Measurements from ENCODE around the gene MZB1. TPM values are rescaled to one million over a fixed set of nuclear protein-coding genes. Genes with fewer than 3 reads are reported as not detected.

The MZB1 gene
- total RNA-seq, 6 experiments from 2014 or later, result 0.14 to 0.20 TPM; not detected in 4

GRCh38 chr5:139396691-139397090, 7.0 kb upstream of the MZB1 start:
- TF ChIP-seq CTCF (IDR thresholded peaks at IDR 0.05), result no peak
- Mint-ChIP-seq H3K36me3 (ENCODE audit: low read depth) (peaks cover 3% of the 10 kb centered on the region), H3K27ac (no peak overlapping the region), H3K4me1 (ENCODE audit: low read depth) (peaks cover 9% of the 10 kb centered on the region), H3K27me3 (ENCODE audit: insufficient read depth) (peaks cover 5% of the 10 kb centered on the region), H3K4me3 (no peak overlapping the region), H3K9me3 (peaks cover 2% of the 10 kb centered on the region; the same call in 1 of the 2 replicates)
- DNase-seq, result no peak

DNA sequence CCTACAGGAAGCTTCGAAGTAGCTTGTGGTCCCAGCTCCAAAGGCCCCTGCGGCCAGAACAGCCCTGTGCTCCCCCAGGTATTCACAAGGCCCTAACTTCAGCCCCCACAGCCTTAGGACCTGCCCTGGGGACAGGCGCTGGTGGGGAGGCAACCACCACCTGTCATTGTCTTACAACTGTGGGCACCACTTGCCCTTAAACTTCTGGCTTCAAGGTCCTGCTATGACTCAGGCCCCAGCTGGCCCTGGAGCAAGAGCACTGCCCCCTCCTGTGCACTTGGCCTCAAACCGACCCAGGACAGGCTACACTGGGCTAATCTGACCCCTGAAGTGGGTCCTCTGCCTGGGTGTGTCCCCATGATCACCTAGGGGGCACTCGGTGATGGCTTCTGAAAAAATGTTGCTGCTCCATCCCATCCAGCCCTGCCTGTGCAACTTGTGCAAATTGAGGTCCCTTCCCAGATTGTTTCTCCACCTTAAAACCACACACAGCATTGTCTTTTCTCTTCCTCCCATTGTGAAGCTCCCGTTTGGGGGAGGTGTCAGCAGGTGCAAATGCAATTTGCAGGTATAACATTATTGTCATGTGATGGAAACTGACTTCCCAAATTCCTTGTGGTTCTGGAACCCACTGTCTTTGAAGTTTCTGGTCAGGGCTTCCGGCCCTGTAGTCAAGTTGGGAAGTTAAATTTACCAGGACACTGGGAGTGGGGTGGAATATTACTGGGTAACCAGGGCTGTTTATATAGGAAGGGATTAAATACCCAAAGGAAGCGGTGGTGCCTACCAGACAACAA, 6.3 kb upstream of the MZB1 start:
- Mint-ChIP-seq H3K4me1 (ENCODE audit: low read depth) (peaks cover 16% of the 10 kb centered on the region), H3K4me3 (no peak overlapping the region), H3K27ac (no peak overlapping the region), H3K27me3 (ENCODE audit: insufficient read depth) (peaks cover 6% of the 10 kb centered on the region), H3K9me3 (peaks cover 5% of the 10 kb centered on the region; the same call in 1 of the 2 replicates), H3K36me3 (ENCODE audit: low read depth) (peaks cover 7% of the 10 kb centered on the region)
- no peak for DNase-seq
- TF ChIP-seq CTCF (IDR thresholded peaks at IDR 0.05), result peak; percentile 28; the same call in 1 of the 2 replicates

DNA sequence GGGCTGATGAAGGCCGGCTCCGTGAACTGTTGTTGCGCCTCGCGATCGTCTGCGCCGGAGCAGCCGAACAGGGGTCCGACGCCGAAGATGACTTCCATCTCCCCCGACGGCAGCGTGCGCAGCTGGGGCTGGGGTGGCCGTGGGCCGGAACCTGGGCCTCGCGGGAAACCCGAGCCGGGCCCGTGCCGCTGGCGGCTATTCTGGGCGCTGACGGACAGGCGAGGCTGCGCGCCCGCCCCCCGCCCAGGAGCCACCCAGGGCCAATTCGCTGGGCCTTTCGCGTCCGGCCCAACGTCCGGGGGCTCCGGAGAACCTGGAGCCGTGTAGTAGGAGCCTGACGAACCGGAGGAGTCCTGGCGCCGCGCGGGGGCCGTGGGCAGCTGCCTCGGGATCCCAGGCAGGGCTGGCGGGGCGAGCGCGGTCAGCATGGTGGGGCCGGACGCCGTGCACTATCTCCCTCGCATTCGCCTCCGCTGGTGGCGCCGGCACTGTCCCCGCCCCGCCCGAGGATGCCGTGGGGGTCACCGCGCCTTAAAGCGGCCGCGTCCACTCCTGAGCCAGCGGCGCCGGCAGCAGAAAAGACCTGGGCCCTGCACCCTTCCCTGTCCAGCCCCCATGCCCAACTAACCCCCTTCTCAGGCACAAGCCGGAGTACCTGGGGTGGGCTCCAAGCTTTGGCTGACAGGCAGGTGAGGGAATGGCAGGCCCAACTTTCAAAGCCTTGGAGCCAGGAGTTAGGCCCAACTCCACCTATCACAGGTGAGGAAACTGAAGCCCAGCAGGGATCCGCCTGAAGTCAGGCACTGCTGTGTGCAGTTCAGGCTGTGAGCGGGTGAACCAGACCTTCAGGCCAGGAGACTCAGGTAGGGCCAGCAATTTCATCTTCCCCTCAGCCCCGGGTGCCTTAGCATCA, 5.2 kb upstream of the MZB1 start, which contains the start of gene PROB1:
TSS of gene PROB1 (minus strand) at position 451 of the 913 bp plus-strand sequence. CDS start at position 428, 23 bp downstream.
- no peak for DNase-seq
- H3K27me3 Mint-ChIP-seq (ENCODE audit: insufficient read depth), result peaks cover 6% of the 10 kb centered on the region

DNA sequence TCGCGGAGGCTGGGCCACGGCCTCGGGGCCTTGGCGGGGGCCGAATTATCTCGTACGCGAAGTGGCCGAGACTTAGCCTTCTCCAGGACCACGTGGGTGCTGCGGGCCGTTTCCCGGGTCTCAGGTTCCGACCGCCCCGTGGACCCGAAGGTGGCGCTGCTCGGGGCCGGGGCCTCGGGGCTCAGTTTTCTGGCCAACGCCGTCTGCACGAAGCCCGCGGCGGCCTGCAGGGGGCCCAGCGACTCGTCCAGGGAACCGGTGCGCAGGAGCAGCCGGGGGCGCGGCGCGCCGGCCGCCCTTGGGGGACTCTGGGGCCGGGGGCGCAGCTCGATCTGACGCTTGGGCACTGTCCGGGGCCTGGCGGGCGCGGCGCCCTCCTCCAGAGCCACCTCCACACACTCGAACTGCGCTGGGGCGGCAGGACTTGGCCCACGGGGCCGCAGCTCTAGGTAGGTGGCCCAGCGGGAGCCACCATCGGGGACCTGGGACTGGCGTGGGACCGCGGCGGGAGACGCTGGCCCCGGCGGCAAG, 4.5 kb upstream of the MZB1 start:
- H3K4me3 Mint-ChIP-seq, result no peak overlapping the region; the same call in 1 of the 2 replicates
- DNase-seq, result no peak
- peaks cover 7% of the 10 kb centered on the region for H3K36me3 Mint-ChIP-seq (ENCODE audit: low read depth)
- H3K27ac Mint-ChIP-seq, result no peak overlapping the region; the same call in 1 of the 2 replicates
- peaks cover 27% of the 10 kb centered on the region for H3K4me1 Mint-ChIP-seq (ENCODE audit: low read depth)
- H3K27me3 Mint-ChIP-seq (ENCODE audit: insufficient read depth), result peaks cover 6% of the 10 kb centered on the region
- H3K9me3 Mint-ChIP-seq, result peaks cover 5% of the 10 kb centered on the region; the same call in 1 of the 2 replicates
- TF ChIP-seq CTCF (IDR thresholded peaks at IDR 0.05), result peak; percentile 71

More for the DNA sequence above, 5.2 kb upstream of the MZB1 start, which contains the start of gene PROB1:
- Mint-ChIP-seq H3K4me3 (peak within 1 kb of the TSS; percentile 24; the same call in 1 of the 2 replicates), H3K4me1 (ENCODE audit: low read depth) (peaks cover 27% of the 10 kb centered on the region), H3K27ac (no peak within 1 kb of the TSS; the same call in 1 of the 2 replicates), H3K9me3 (peaks cover 5% of the 10 kb centered on the region; the same call in 1 of the 2 replicates), H3K36me3 (ENCODE audit: low read depth) (peaks cover 7% of the 10 kb centered on the region)
- TF ChIP-seq CTCF (IDR thresholded peaks at IDR 0.05), result no peak

Measured in HFFc6 (cell line).